Activated CD4-positive, CD25-positive, alpha-beta regulatory T cell treated with anti-CD3 and anti-CD28 coated beads, Interleukin-2, amount 50 U/mL, for 16 hours (primary cell): ENCODE measurements around the gene FAM72C.
"Not testable (repeated sequence)": the region's sequence is repeated elsewhere in the genome, so short reads cannot be mapped to it uniquely, and the experiment has no call there.

Source experiments
- DNase-seq: peaks from one replicate; pipeline ENCODE4 v3.0.0-alpha.2; 2020; ENCODE audit warnings: low read depth, low spot score

Gene FAM72C

GRCh38 chr1:143913705-143914104, 58.1 kb downstream of the FAM72C start:
- DNase-seq = not testable (repeated sequence)
